GM23338 (cell line): ENCODE measurements around the gene OPRL1. TPM values are rescaled to one million over a fixed set of nuclear protein-coding genes. Genes with fewer than 3 reads are reported as not detected.

Source experiments
- ATAC-seq: fragments of 200-7000 bp; cut with Tn5 transposase; 3 replicates; pipeline ENCODE4 v1.9.1; 2020
- DNase-seq: peaks from one replicate; pipeline ENCODE4 v3.0.0-alpha.2; 2015; ENCODE audit warnings: low spot score
- H2AFZ ChIP-seq: fragments of 200-600 bp; sonication (generic); 2 replicates; pipeline ENCODE4 v1.8.0; 2016; ENCODE audit warnings: antibody characterized with exemption, mild to moderate bottlenecking, moderate library complexity
- H3F3A ChIP-seq: fragments of 200-600 bp; sonication (generic); replicated peaks from 2 replicates; pipeline ENCODE4 v1.8.0; 2017; ENCODE audit warnings: antibody characterized with exemption, mixed run types, low read depth
- H3K27ac ChIP-seq: fragments of 200-600 bp; sonication (generic); 2 replicates; pipeline ENCODE4 v1.6.1; 2016; ENCODE audit warnings: low read depth
- H3K27me3 ChIP-seq: fragments of 200-600 bp; sonication (generic); 2 replicates; pipeline ENCODE4 v1.8.0; 2016; ENCODE audit warnings: mild to moderate bottlenecking, mixed run types, moderate library complexity; ENCODE audit not compliant: insufficient read depth
- H3K36me3 ChIP-seq: fragments of 200-600 bp; sonication (generic); 2 replicates; pipeline ENCODE4 v1.8.0; 2016; ENCODE audit warnings: mild to moderate bottlenecking; ENCODE audit not compliant: insufficient read depth
- H3K4me1 ChIP-seq: fragments of 200-600 bp; sonication (generic); 2 replicates; pipeline ENCODE4 v1.8.0; 2016; ENCODE audit warnings: mild to moderate bottlenecking, moderate library complexity; ENCODE audit not compliant: insufficient read depth
- H3K4me2 ChIP-seq: fragments of 200-600 bp; sonication (generic); 2 replicates; pipeline ENCODE4 v1.7.1; 2017; ENCODE audit warnings: mixed run types
- H3K4me3 ChIP-seq: fragments of 200-600 bp; sonication (generic); 2 replicates; pipeline ENCODE4 v1.6.1; 2016; ENCODE audit warnings: mixed run types
- H3K79me2 ChIP-seq: fragments of 200-600 bp; sonication (generic); replicated peaks from 2 replicates; pipeline ENCODE4 v1.8.0; 2017; ENCODE audit warnings: mild to moderate bottlenecking; ENCODE audit not compliant: insufficient read depth
- H3K9me2 ChIP-seq: fragments of 200-600 bp; sonication (generic); 2 replicates; pipeline ENCODE4 v1.8.0; 2017; ENCODE audit not compliant: insufficient read depth
- H4K20me1 ChIP-seq: fragments of 200-600 bp; sonication (generic); replicated peaks from 2 replicates; pipeline ENCODE4 v1.8.0; 2017; ENCODE audit warnings: mild to moderate bottlenecking; ENCODE audit not compliant: insufficient read depth
- H3K27ac Mint-ChIP-seq: 2 replicates; pipeline ENCODE4 v1.8.0; 2020; ENCODE audit warnings: inconsistent platforms, mild to moderate bottlenecking, moderate library complexity, mixed read lengths
- H3K27me3 Mint-ChIP-seq: 3 replicates; pipeline ENCODE4 v1.8.0; 2022; ENCODE audit warnings: low read depth, mild to moderate bottlenecking, moderate library complexity, mixed read lengths, inconsistent platforms; ENCODE audit not compliant: insufficient read depth, poor library complexity
- H3K36me3 Mint-ChIP-seq: 3 replicates; pipeline ENCODE4 v1.8.0; 2021; ENCODE audit warnings: low read depth, mild to moderate bottlenecking, inconsistent platforms, moderate library complexity, mixed read lengths
- H3K4me1 Mint-ChIP-seq: 3 replicates; pipeline ENCODE4 v1.8.0; 2020; ENCODE audit warnings: mild to moderate bottlenecking, inconsistent platforms, mixed read lengths
- H3K4me3 Mint-ChIP-seq: 3 replicates; pipeline ENCODE4 v1.8.0; 2021; ENCODE audit warnings: moderate library complexity, mild to moderate bottlenecking, inconsistent platforms, mixed read lengths
- H3K9me3 Mint-ChIP-seq: 3 replicates; pipeline ENCODE4 v1.8.0; 2020; ENCODE audit warnings: moderate library complexity, mild to moderate bottlenecking, inconsistent platforms, mixed read lengths
- CREB1 ChIP-seq: fragments of 250-450 bp; sonication (Bioruptor Pico); IDR thresholded peaks from 2 replicates; pipeline ENCODE4 v1.5.0; 2020; ENCODE audit warnings: low read depth, mild to moderate bottlenecking, moderate library complexity
- EZH2 ChIP-seq: fragments of 200-600 bp; sonication (generic); IDR thresholded peaks from one replicate; pipeline ENCODE4 v1.8.0; 2017; ENCODE audit warnings: antibody characterized with exemption, mild to moderate bottlenecking, low read depth; ENCODE audit not compliant: unreplicated experiment
- JUNB ChIP-seq: IDR thresholded peaks from one replicate; pipeline ENCODE4 v1.6.1; 2016; ENCODE audit warnings: antibody characterized with exemption; ENCODE audit not compliant: unreplicated experiment
- NANOG ChIP-seq: IDR thresholded peaks from 2 replicates; pipeline ENCODE4 v1.6.1; 2016; ENCODE audit warnings: antibody characterized with exemption, borderline replicate concordance
- POLR2AphosphoS5 ChIP-seq: IDR thresholded peaks from 2 replicates; pipeline ENCODE4 v1.6.1; 2016; ENCODE audit warnings: antibody characterized with exemption, low read depth
- STAT1 ChIP-seq: IDR thresholded peaks from one replicate; pipeline ENCODE4 v1.6.1; 2016; ENCODE audit warnings: antibody characterized with exemption; ENCODE audit not compliant: unreplicated experiment
- ZNF114 ChIP-seq: fragments of 250-450 bp; sonication (Bioruptor Pico); IDR thresholded peaks from 2 replicates; pipeline ENCODE4 v1.5.0; 2020; ENCODE audit warnings: mild to moderate bottlenecking, moderate library complexity
- ZNF331 ChIP-seq: fragments of 250-450 bp; sonication (Bioruptor Pico); IDR thresholded peaks from 2 replicates; pipeline ENCODE4 v1.5.0; 2020; ENCODE audit warnings: low read depth, mild to moderate bottlenecking, moderate library complexity
- polyA plus RNA-seq: library from polyadenylated mRNA; unstranded; fragments of >200 nt; fragmentation: Nextera tagmentation; extraction: Ambion mirVana; gene quantifications from 2 replicates; pipeline ENCODE4 v1.2.1, GENCODE V29; 2016
- total RNA-seq: library from RNA; depleted of rRNA; stranded (reverse); fragments of >200 nt; shearing (Covaris generic); gene quantifications from 2 replicates; pipeline ENCODE4 v1.2.3, GENCODE V29; 2014
- TF ChIP-seq, protein P1 (sequence below): IDR thresholded peaks from 2 replicates; pipeline ENCODE4 v1.6.1; 2016; ENCODE audit warnings: antibody characterized with exemption
- TF ChIP-seq, protein P2 (sequence below), 2 experiments: fragments of 200-600 bp in 1 of 2; sonication (generic) in 1 of 2; conservative IDR thresholded peaks; 2 replicates each; pipeline versions ENCODE4 v1.5.1 to v1.6.1; 2016 to 2017; ENCODE audit warnings: antibody characterized with exemption in 2 of 2, low read depth in 2 of 2, mild to moderate bottlenecking in 2 of 2, moderate library complexity in 1 of 2
- TF ChIP-seq, protein P3 (sequence below): IDR thresholded peaks from one replicate; pipeline ENCODE4 v1.6.1; 2018; ENCODE audit warnings: antibody characterized with exemption; ENCODE audit not compliant: unreplicated experiment

Gene OPRL1
- total and polyA plus RNA-seq, 2 experiments from 2014 or later, result 0.27 to 1.1 TPM

DNA sequence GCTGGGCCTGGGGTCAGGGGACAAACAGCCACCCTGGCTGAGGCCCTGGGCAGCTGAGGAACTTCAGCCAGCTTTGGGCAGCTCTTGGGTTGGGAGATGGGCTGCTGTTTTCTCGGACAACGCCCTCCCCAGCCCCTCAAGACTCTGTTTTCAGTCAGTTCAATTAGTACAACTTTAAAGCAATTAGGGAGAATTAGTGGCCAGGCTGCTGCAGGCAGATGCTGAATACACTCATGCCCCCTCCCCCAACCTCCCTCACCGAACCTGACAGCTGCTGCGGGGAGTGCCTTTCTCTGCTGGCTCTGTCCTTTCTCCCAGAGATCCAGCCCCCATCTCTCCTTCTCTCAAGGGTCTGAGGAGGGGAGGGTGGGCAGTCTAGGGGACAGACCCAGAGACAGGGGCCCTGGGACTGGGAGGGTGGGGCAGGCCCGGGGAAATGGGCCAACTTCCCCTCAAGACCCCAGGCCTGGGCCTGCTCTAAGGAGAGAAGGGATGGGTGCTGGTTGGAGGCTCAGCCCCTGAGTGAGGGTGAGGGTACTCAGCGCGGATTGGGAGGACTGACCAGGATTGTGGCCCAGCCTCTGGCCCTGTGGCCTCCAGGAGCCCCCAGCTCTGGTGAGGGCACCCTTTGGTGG lies 66.5 kb downstream of the OPRL1 start (continued):
- TF ChIP-seq, protein P1, sequence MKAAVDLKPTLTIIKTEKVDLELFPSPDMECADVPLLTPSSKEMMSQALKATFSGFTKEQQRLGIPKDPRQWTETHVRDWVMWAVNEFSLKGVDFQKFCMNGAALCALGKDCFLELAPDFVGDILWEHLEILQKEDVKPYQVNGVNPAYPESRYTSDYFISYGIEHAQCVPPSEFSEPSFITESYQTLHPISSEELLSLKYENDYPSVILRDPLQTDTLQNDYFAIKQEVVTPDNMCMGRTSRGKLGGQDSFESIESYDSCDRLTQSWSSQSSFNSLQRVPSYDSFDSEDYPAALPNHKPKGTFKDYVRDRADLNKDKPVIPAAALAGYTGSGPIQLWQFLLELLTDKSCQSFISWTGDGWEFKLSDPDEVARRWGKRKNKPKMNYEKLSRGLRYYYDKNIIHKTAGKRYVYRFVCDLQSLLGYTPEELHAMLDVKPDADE, result no peak
- TF ChIP-seq STAT1, result no peak

DNA sequence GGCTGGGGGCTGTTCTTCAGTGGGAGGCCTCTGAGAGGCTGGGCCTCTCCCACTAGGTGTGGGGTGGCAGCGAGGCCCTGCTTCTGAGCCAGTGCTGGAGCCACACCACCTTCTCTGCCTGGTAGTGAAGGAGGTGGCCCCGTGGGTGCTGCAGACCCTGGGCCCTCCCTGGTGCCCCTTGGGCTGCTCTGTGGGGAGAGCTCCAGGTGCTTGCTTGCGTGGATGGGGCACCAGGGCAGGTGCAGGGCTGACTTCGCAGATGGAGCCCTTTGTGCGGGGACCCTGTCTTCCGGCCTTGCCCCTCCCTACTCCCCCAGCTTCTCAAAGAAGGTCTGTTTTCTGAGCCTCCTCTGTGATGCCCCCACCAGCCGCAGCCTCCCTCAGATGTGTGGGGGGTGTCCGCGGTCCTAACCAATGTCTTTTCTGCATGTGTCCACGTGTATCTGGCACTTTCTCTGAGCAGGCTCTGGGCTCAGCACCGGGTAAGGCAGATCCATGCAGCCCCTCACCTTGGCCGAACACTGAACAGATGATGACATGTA lies 67.1 kb downstream of the OPRL1 start:
- Histone ChIP-seq H2AFZ (no peak overlapping the region), H3K36me3 (no peaks in the 10 kb centered on the region), H3K27ac (no peak overlapping the region), H3F3A (0 out of 2 replicates have a peak, but pooled peaks cover 8% of the 10 kb centered on the region), H3K27me3 (no peaks in the 10 kb centered on the region), H3K4me3 (no peak overlapping the region), H3K9me2 (no peaks in the 10 kb centered on the region; the same call in 1 of the 2 replicates), H3K4me2 (no peak overlapping the region), H3K79me2 (no peaks in the 10 kb centered on the region), H4K20me1 (no peaks in the 10 kb centered on the region), H3K4me1 (peaks cover under 1% of the 10 kb centered on the region; the same call in 1 of the 2 replicates)
- DNase-seq (no peak), ATAC-seq (no peak)
- no peak overlapping the region for H3K4me3 Mint-ChIP-seq
- peaks cover 12% of the 10 kb centered on the region; the same call in 2 of the 3 replicates for H3K36me3 Mint-ChIP-seq
- peaks cover 16% of the 10 kb centered on the region for H3K27me3 Mint-ChIP-seq
- H3K27ac Mint-ChIP-seq, result no peak overlapping the region
- peaks cover 24% of the 10 kb centered on the region for H3K4me1 Mint-ChIP-seq
- peaks cover 35% of the 10 kb centered on the region for H3K9me3 Mint-ChIP-seq
- no peak for TF ChIP-seq POLR2AphosphoS5
- TF ChIP-seq, protein P2, sequence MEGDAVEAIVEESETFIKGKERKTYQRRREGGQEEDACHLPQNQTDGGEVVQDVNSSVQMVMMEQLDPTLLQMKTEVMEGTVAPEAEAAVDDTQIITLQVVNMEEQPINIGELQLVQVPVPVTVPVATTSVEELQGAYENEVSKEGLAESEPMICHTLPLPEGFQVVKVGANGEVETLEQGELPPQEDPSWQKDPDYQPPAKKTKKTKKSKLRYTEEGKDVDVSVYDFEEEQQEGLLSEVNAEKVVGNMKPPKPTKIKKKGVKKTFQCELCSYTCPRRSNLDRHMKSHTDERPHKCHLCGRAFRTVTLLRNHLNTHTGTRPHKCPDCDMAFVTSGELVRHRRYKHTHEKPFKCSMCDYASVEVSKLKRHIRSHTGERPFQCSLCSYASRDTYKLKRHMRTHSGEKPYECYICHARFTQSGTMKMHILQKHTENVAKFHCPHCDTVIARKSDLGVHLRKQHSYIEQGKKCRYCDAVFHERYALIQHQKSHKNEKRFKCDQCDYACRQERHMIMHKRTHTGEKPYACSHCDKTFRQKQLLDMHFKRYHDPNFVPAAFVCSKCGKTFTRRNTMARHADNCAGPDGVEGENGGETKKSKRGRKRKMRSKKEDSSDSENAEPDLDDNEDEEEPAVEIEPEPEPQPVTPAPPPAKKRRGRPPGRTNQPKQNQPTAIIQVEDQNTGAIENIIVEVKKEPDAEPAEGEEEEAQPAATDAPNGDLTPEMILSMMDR (conservative IDR thresholded peaks at IDR 0.05; ENCODE audit: low read depth in 2 of 2), result no peak
- TF ChIP-seq, protein P3, sequence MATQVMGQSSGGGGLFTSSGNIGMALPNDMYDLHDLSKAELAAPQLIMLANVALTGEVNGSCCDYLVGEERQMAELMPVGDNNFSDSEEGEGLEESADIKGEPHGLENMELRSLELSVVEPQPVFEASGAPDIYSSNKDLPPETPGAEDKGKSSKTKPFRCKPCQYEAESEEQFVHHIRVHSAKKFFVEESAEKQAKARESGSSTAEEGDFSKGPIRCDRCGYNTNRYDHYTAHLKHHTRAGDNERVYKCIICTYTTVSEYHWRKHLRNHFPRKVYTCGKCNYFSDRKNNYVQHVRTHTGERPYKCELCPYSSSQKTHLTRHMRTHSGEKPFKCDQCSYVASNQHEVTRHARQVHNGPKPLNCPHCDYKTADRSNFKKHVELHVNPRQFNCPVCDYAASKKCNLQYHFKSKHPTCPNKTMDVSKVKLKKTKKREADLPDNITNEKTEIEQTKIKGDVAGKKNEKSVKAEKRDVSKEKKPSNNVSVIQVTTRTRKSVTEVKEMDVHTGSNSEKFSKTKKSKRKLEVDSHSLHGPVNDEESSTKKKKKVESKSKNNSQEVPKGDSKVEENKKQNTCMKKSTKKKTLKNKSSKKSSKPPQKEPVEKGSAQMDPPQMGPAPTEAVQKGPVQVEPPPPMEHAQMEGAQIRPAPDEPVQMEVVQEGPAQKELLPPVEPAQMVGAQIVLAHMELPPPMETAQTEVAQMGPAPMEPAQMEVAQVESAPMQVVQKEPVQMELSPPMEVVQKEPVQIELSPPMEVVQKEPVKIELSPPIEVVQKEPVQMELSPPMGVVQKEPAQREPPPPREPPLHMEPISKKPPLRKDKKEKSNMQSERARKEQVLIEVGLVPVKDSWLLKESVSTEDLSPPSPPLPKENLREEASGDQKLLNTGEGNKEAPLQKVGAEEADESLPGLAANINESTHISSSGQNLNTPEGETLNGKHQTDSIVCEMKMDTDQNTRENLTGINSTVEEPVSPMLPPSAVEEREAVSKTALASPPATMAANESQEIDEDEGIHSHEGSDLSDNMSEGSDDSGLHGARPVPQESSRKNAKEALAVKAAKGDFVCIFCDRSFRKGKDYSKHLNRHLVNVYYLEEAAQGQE, result no peak
- no peak for TF ChIP-seq EZH2
- no peak for TF ChIP-seq ZNF114 (CRISPR knock-in tag)
- TF ChIP-seq ZNF331 (CRISPR knock-in tag), result no peak
- TF ChIP-seq JUNB, result no peak
- TF ChIP-seq NANOG, result no peak
- TF ChIP-seq STAT1, result no peak
- TF ChIP-seq CREB1 (CRISPR knock-in tag), result no peak
- TF ChIP-seq, protein P1, result no peak
